Endothelial cell of umbilical vein (primary cell): ENCODE measurements around the gene CACNG5.

Experiments used
- EZH2 ChIP-seq: IDR thresholded peaks from 2 replicates; pipeline ENCODE4 v1.6.1; 2012; ENCODE audit warnings: borderline replicate concordance, low read depth, mild to moderate bottlenecking, moderate library complexity, low read length, inconsistent platforms; ENCODE audit not compliant: severe bottlenecking
- FOS ChIP-seq: IDR thresholded peaks from 2 replicates; pipeline ENCODE4 v1.6.1; 2011; ENCODE audit warnings: mild to moderate bottlenecking, low read length, moderate library complexity, borderline replicate concordance; ENCODE audit not compliant: insufficient read depth
- JUN ChIP-seq: IDR thresholded peaks from 2 replicates; pipeline ENCODE4 v1.6.1; 2011; ENCODE audit warnings: borderline replicate concordance, low read depth; ENCODE audit not compliant: insufficient read length, insufficient read depth
- MYC ChIP-seq: IDR thresholded peaks from one replicate; pipeline ENCODE4 v1.6.1; 2011; ENCODE audit warnings: mild to moderate bottlenecking, low read depth, low read length
- POLR2A ChIP-seq: IDR thresholded peaks from 2 replicates; pipeline ENCODE4 v1.6.1; 2012; ENCODE audit warnings: low read depth, mild to moderate bottlenecking, control low read depth, low read length
- POLR2AphosphoS5 ChIP-seq: IDR thresholded peaks from 2 replicates; pipeline ENCODE4 v1.6.1; 2012; ENCODE audit warnings: low read depth, mild to moderate bottlenecking, control low read depth, low read length, moderate library complexity; ENCODE audit not compliant: insufficient read depth
- TF ChIP-seq, protein P1 (sequence below), 2 donors: IDR thresholded peaks; 1 replicate in 1 of 2; 2 replicates in 1 of 2; pipeline ENCODE4 v1.5.1; 2011; ENCODE audit warnings: low read length in 2 of 2, mild to moderate bottlenecking in 2 of 2, moderate library complexity in 2 of 2, control low read depth in 1 of 2, inconsistent platforms in 1 of 2, low read depth in 1 of 2; ENCODE audit not compliant: insufficient read depth in 1 of 2; ENCODE audit errors: extremely low read depth in 1 of 2

DNA sequence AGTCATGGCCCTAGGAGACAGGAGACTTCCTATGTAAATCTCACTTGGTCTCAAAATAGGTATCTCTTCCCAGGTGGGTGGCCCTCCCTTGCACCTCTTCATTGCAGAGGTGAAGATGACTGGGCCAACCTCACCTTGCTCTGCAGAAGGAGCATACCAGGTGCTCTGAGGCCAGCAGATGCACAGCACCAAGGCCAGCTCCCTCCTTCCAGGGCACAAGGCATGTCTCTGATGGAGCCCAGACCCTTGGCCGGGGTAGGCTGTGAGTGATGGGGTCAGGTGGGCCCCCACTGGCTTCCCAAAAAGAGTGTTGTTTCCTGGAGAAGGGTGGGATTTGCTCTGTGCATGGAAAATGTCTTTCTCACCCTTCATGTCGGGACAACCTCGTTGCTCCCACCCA is 12.8 kb downstream of the CACNG5 start:
- TF ChIP-seq, protein P1, sequence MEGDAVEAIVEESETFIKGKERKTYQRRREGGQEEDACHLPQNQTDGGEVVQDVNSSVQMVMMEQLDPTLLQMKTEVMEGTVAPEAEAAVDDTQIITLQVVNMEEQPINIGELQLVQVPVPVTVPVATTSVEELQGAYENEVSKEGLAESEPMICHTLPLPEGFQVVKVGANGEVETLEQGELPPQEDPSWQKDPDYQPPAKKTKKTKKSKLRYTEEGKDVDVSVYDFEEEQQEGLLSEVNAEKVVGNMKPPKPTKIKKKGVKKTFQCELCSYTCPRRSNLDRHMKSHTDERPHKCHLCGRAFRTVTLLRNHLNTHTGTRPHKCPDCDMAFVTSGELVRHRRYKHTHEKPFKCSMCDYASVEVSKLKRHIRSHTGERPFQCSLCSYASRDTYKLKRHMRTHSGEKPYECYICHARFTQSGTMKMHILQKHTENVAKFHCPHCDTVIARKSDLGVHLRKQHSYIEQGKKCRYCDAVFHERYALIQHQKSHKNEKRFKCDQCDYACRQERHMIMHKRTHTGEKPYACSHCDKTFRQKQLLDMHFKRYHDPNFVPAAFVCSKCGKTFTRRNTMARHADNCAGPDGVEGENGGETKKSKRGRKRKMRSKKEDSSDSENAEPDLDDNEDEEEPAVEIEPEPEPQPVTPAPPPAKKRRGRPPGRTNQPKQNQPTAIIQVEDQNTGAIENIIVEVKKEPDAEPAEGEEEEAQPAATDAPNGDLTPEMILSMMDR (IDR thresholded peaks at IDR 0.05; ENCODE audit: extremely low read depth in 1 of 2, insufficient read depth in 1 of 2, low read depth in 1 of 2, low read length in 2 of 2): no peak
- TF ChIP-seq POLR2A (no peak), JUN (no peak), EZH2 (no peak), MYC (no peak), POLR2AphosphoS5 (no peak), FOS (no peak)
